A549 (cell line): Measurements from ENCODE around the gene CDK14.

Experiments used
- CBX8 ChIP-seq: fragments of 200-600 bp; sonication (generic); IDR thresholded peaks from 2 replicates; pipeline ENCODE4 v1.6.1; 2016
- CHD4 ChIP-seq: fragments of 200-600 bp; sonication (generic); IDR thresholded peaks from 2 replicates; pipeline ENCODE4 v1.6.1; 2016; ENCODE audit warnings: antibody characterized with exemption, mild to moderate bottlenecking, borderline replicate concordance
- CTCF ChIP-seq: fragments of >200 bp; sonication (Bioruptor Twin); formaldehyde crosslinking; IDR thresholded peaks from 3 replicates; pipeline ENCODE4 v1.5.1; 2016
- EHF ChIP-seq: fragments of 250-450 bp; sonication (Bioruptor Pico); IDR thresholded peaks from 2 replicates; pipeline ENCODE4 v1.5.0; 2020; ENCODE audit warnings: mild to moderate bottlenecking
- FOSB ChIP-seq: fragments of 250-450 bp; sonication (Bioruptor Pico); IDR thresholded peaks from 2 replicates; pipeline ENCODE4 v1.5.0; 2020; ENCODE audit warnings: mild to moderate bottlenecking, moderate library complexity
- HDAC2 ChIP-seq: fragments of 200-600 bp; sonication (generic); IDR thresholded peaks from 2 replicates; pipeline ENCODE4 v1.6.1; 2016
- HOXB13 ChIP-seq: fragments of 250-450 bp; sonication (Bioruptor Pico); IDR thresholded peaks from 2 replicates; pipeline ENCODE4 v1.5.0; 2020; ENCODE audit warnings: low read depth, mild to moderate bottlenecking, moderate library complexity
- JUNB ChIP-seq: fragments of >200 bp; sonication (Bioruptor Twin); formaldehyde crosslinking; IDR thresholded peaks from 2 replicates; pipeline ENCODE4 v1.6.1; 2016
- KDM1A ChIP-seq: fragments of 200-600 bp; sonication (generic); IDR thresholded peaks from 2 replicates; pipeline ENCODE4 v1.6.1; 2016; ENCODE audit warnings: low read depth, mild to moderate bottlenecking
- PBX3 ChIP-seq: IDR thresholded peaks from 2 replicates; pipeline ENCODE4 v1.6.1; 2012
- POLR2A ChIP-seq: IDR thresholded peaks from 2 replicates; pipeline ENCODE4 v1.6.1; 2012; ENCODE audit warnings: mild to moderate bottlenecking, low read length
- RAD21 ChIP-seq, 2 experiments: fragments of >200 bp in 1 of 2; sonication (Bioruptor Twin) in 1 of 2; formaldehyde crosslinking in 1 of 2; IDR thresholded peaks in 1 of 2; conservative IDR thresholded peaks in 1 of 2; 2 replicates in 1 of 2; 3 replicates in 1 of 2; pipeline ENCODE4 v1.6.1; 2012 to 2018; ENCODE audit warnings: inconsistent platforms in 1 of 2
- REST ChIP-seq: fragments of 200-600 bp; sonication (generic); IDR thresholded peaks from 2 replicates; pipeline ENCODE4 v1.6.1; 2016; ENCODE audit warnings: antibody characterized with exemption, mild to moderate bottlenecking, moderate library complexity
- RFX5 ChIP-seq: fragments of 450-650 bp; IDR thresholded peaks from 2 replicates; pipeline ENCODE4 v1.7.1; 2014; ENCODE audit warnings: antibody characterized with exemption, mild to moderate bottlenecking, moderate library complexity

- TF ChIP-seq POLR2A (no peak), HDAC2 (no peak), HOXB13 (CRISPR knock-in tag) (no peak), JUNB (no peak), RAD21 (conservative IDR thresholded peaks at IDR 0.05 in 1 of 2, IDR thresholded peaks at IDR 0.05 in 1 of 2) (no peak), RFX5 (no peak), CTCF (no peak), CHD4 (no peak), KDM1A (no peak), FOSB (no peak), CBX8 (no peak), PBX3 (no peak), REST (no peak), EHF (CRISPR knock-in tag) (no peak)
Observed at GRCh38 chr7:91140286-91140685, 544.2 kb downstream of the CDK14 start.
